ENCODE measurements around the gene SEMA4C. TPM values are rescaled to one million over a fixed set of nuclear protein-coding genes. Genes with fewer than 3 reads are reported as not detected.

Gene SEMA4C
- total and polyA plus RNA-seq, 9 of the 15 experiments (the other 6 are each of a cell fraction or from before 2014, with no cell fraction given), result 0.32 to 59.7 (median 23.9) TPM

GRCh38 chr2:96857667-96858372, 12.1 kb downstream of the SEMA4C start, which contains the start of gene ANKRD39 (continued):
- peak; percentile 90 to 99 (median 98) for TF ChIP-seq CTCF (IDR thresholded peaks at IDR 0.05 in 2 of 3, conservative IDR thresholded peaks at IDR 0.05 in 1 of 3; ENCODE audit: insufficient read depth in 2 of 3, low read depth in 1 of 3, low read length in 3 of 3)
- TF ChIP-seq ZBTB34 (CRISPR knock-in tag; IDR thresholded peaks at IDR 0.05), result no peak
- peak; percentile 92 for TF ChIP-seq U2AF1 (optimal IDR thresholded peaks at IDR 0.05; ENCODE audit: low read depth, low read length)
- no peak for TF ChIP-seq ZNF23 (CRISPR knock-in tag; IDR thresholded peaks at IDR 0.05)
- TF ChIP-seq PREB (CRISPR knock-in tag; IDR thresholded peaks at IDR 0.05), result no peak
- no peak; the same call in 1 of the 2 replicates for TF ChIP-seq ZNF511 (CRISPR knock-in tag; IDR thresholded peaks at IDR 0.05)
- peak; percentile 89 for TF ChIP-seq POLR2G (IDR thresholded peaks at IDR 0.05; ENCODE audit: low read depth, low read length)
- 0 out of 2 replicates have a peak, but pooled peaks have one; percentile 78 for TF ChIP-seq LCOR (CRISPR knock-in tag; IDR thresholded peaks at IDR 0.05)
- TF ChIP-seq USF2 (CRISPR knock-in tag; IDR thresholded peaks at IDR 0.05), result no peak
- peak; percentile 72 for TF ChIP-seq GABPB1 (CRISPR knock-in tag; IDR thresholded peaks at IDR 0.05)
- TF ChIP-seq NONO (IDR thresholded peaks at IDR 0.05; ENCODE audit: low read depth in 2 of 2, low read length in 1 of 2), result peak; percentile 41 to 49; a peak in 2 of 4 replicates
- 0 out of 4 replicates have a peak, but pooled peaks of 1 of the 2 experiments have one; percentile 21 for TF ChIP-seq TEAD1 (CRISPR knock-in tag; IDR thresholded peaks at IDR 0.05)
- no peak for TF ChIP-seq CREB5 (CRISPR knock-in tag; IDR thresholded peaks at IDR 0.05)
- TF ChIP-seq ESRRA (IDR thresholded peaks at IDR 0.05; ENCODE audit: borderline replicate concordance, low read depth), result peak; percentile 58; the same call in 1 of the 2 replicates
- TF ChIP-seq HOMEZ (CRISPR knock-in tag; IDR thresholded peaks at IDR 0.05), result no peak
- TF ChIP-seq ZBTB7A (IDR thresholded peaks at IDR 0.05; ENCODE audit: borderline replicate concordance, control insufficient read depth, low read depth, low read length), result peak; percentile 59; the same call in 1 of the 2 replicates
